ENCODE data around the gene LIPG.

Gene LIPG

DNA sequence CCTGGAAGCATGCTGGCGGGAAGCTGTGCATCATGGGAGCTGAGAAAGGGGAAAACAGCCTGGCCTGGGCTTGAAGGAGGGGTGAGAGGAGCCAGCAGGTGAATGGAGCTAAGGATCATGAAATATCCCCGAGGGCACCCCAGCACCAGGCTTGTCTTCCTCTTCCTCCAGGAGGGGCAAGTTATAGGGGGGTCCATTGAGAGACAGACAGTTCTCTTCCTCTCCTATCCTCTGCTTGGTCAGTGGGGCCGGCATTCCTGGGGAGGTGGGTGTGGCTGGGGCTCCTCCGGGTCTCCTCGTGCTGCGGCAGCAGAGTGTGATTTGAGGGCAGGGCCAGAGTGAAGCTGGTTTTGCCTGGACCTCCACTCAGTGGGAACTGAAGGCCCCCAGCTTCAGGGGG is 78.9 kb downstream of the LIPG start:
- no peak overlapping the region for H3K4ac ChIP-seq (ENCODE audit: low read length)
- peaks cover 3 to 12% of the 10 kb centered on the region in 2 donors for H3K9me3 ChIP-seq (replicated peaks in 1 of 2; ENCODE audit: control insufficient read depth in 2 of 2, insufficient read depth in 1 of 2, low read depth in 1 of 2, low read length in 2 of 2)
- H3K27ac ChIP-seq (replicated peaks; ENCODE audit: low read length) = no peak overlapping the region
- H4K8ac ChIP-seq (ENCODE audit: low read depth, low read length) = no peak overlapping the region
- no peak for DNase-seq (ENCODE audit: low spot score)
- peak overlapping the region; percentile 92 for H2BK15ac ChIP-seq (ENCODE audit: low read length)
- no peaks in the 10 kb centered on the region for H3K79me1 ChIP-seq (ENCODE audit: low read depth, low read length)
- peak overlapping the region; percentile 70 for H2AFZ ChIP-seq (ENCODE audit: low read length)
- peak overlapping the region; percentile 83 for H3K18ac ChIP-seq (ENCODE audit: low read length)
- no peak overlapping the region for H2BK5ac ChIP-seq (ENCODE audit: low read length)
- H3K9ac ChIP-seq (ENCODE audit: low read depth, low read length, poor library complexity) = no peak overlapping the region
- H3K4me2 ChIP-seq (ENCODE audit: insufficient read depth, low read length, poor library complexity, severe bottlenecking) = no peak overlapping the region
- H3K4me1 ChIP-seq (ENCODE audit: control insufficient read depth in 2 of 2, insufficient read depth in 1 of 2, low read depth in 1 of 2, low read length in 2 of 2) = peaks cover 7 to 10% of the 10 kb centered on the region in 2 donors
- no peaks in the 10 kb centered on the region for H3K27me3 ChIP-seq (ENCODE audit: control insufficient read depth in 3 of 3, insufficient read depth in 3 of 3, low read depth in 1 of 3, low read length in 3 of 3)
- H3K4me3 ChIP-seq (ENCODE audit: low read length in 2 of 2) = no peak overlapping the region
- peak overlapping the region; percentile 19 for H2AK5ac ChIP-seq (ENCODE audit: low read depth, low read length)
- no peak overlapping the region for H2BK120ac ChIP-seq (ENCODE audit: low read depth, low read length)
- H3K23ac ChIP-seq (ENCODE audit: low read depth, low read length, poor library complexity) = peak overlapping the region; percentile 34
- no peaks in the 10 kb centered on the region for H3K36me3 ChIP-seq (replicated peaks in 1 of 2; ENCODE audit: control insufficient read depth in 2 of 2, insufficient read depth in 2 of 2, low read length in 2 of 2)
- peak overlapping the region; percentile 63 for H2BK12ac ChIP-seq (ENCODE audit: low read length)
- no CpG with 5 or more reads among the region's 6 CpGs for WGBS, 2 donors (ENCODE audit: extremely low coverage in 2 of 2, insufficient read length in 2 of 2, insufficient replicate concordance in 1 of 2)
- no peak overlapping the region for H3K14ac ChIP-seq (ENCODE audit: low read length)
- no peak overlapping the region for H4K91ac ChIP-seq (ENCODE audit: low read depth, low read length, poor library complexity)

DNA sequence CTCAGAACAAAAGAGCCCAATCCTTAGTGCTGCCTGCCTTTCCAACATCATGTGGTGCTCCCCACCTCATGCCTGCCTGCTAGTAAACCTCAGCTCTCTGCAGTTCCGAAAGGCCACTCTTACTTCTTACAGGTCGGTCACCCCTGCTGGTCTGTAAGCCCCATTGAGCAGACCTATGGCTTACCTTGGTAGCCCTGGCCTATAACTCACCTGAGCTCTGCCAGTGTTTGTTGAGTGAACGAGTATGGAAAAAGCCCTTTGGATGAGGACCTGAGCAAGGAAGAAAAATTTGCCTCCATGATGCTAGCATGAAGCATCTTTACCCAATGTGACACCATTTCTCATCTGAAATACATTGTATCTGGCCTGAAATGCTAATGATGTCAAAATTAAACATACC is 83.3 kb downstream of the LIPG start:
- no peaks in the 10 kb centered on the region for H3K9me3 ChIP-seq (replicated peaks in 1 of 2; ENCODE audit: control insufficient read depth in 2 of 2, insufficient read depth in 1 of 2, low read depth in 1 of 2, low read length in 2 of 2)
- no peak overlapping the region for H3K4me2 ChIP-seq (ENCODE audit: insufficient read depth, low read length, poor library complexity, severe bottlenecking)
- no peak overlapping the region for H3K27ac ChIP-seq (replicated peaks; ENCODE audit: low read length)
- H2BK15ac ChIP-seq (ENCODE audit: low read length) = no peak overlapping the region
- no peaks in the 10 kb centered on the region for H3K27me3 ChIP-seq (ENCODE audit: control insufficient read depth in 3 of 3, insufficient read depth in 3 of 3, low read depth in 1 of 3, low read length in 3 of 3)
- H3K18ac ChIP-seq (ENCODE audit: low read length) = peak overlapping the region; percentile 44
- H4K8ac ChIP-seq (ENCODE audit: low read depth, low read length) = no peak overlapping the region
- H3K23ac ChIP-seq (ENCODE audit: low read depth, low read length, poor library complexity) = no peak overlapping the region
- H3K36me3 ChIP-seq (replicated peaks in 1 of 2; ENCODE audit: control insufficient read depth in 2 of 2, insufficient read depth in 2 of 2, low read length in 2 of 2) = no peaks in the 10 kb centered on the region
- no peak overlapping the region for H2AFZ ChIP-seq (ENCODE audit: low read length)
- H3K79me1 ChIP-seq (ENCODE audit: low read depth, low read length) = no peaks in the 10 kb centered on the region
- no peak overlapping the region for H2BK12ac ChIP-seq (ENCODE audit: low read length)
- H3K4me1 ChIP-seq (ENCODE audit: control insufficient read depth in 2 of 2, insufficient read depth in 1 of 2, low read depth in 1 of 2, low read length in 2 of 2) = peaks cover 9 to 10% of the 10 kb centered on the region in 2 donors
- H3K4ac ChIP-seq (ENCODE audit: low read length) = no peak overlapping the region
- no peak overlapping the region for H2BK5ac ChIP-seq (ENCODE audit: low read length)
- WGBS, 2 donors (ENCODE audit: extremely low coverage in 2 of 2, insufficient read length in 2 of 2, insufficient replicate concordance in 1 of 2) = no CpG with 5 or more reads among the region's 3 CpGs
- no peak overlapping the region for H2BK120ac ChIP-seq (ENCODE audit: low read depth, low read length)
- no peak overlapping the region for H4K91ac ChIP-seq (ENCODE audit: low read depth, low read length, poor library complexity)
- H2AK5ac ChIP-seq (ENCODE audit: low read depth, low read length) = no peak overlapping the region
- no peak overlapping the region for H3K14ac ChIP-seq (ENCODE audit: low read length)
- H3K4me3 ChIP-seq (ENCODE audit: low read length in 2 of 2) = no peak overlapping the region
- no peak for DNase-seq (ENCODE audit: low spot score)
- no peak overlapping the region for H3K9ac ChIP-seq (ENCODE audit: low read depth, low read length, poor library complexity)

GRCh38 chr18:49645841-49646351 is 84.0 kb downstream of the LIPG start:
- H3K4me2 ChIP-seq (ENCODE audit: insufficient read depth, low read length, poor library complexity, severe bottlenecking) = no peak overlapping the region
- no peak overlapping the region for H4K8ac ChIP-seq (ENCODE audit: low read depth, low read length)
- peaks cover 4 to 5% of the 10 kb centered on the region in 2 donors for H3K4me1 ChIP-seq (ENCODE audit: control insufficient read depth in 2 of 2, insufficient read depth in 1 of 2, low read depth in 1 of 2, low read length in 2 of 2)
- no CpG with 5 or more reads among the region's 10 CpGs for WGBS, 2 donors (ENCODE audit: extremely low coverage in 2 of 2, insufficient read length in 2 of 2, insufficient replicate concordance in 1 of 2)
- no peak overlapping the region for H3K9ac ChIP-seq (ENCODE audit: low read depth, low read length, poor library complexity)
- no peak overlapping the region for H3K27ac ChIP-seq (replicated peaks; ENCODE audit: low read length)
- H3K4me3 ChIP-seq (ENCODE audit: low read length in 2 of 2) = no peak overlapping the region
- no peak overlapping the region for H2BK12ac ChIP-seq (ENCODE audit: low read length)
- H3K79me1 ChIP-seq (ENCODE audit: low read depth, low read length) = no peaks in the 10 kb centered on the region
- no peak for DNase-seq (ENCODE audit: low spot score)
- no peak overlapping the region for H2AK5ac ChIP-seq (ENCODE audit: low read depth, low read length)
- H3K14ac ChIP-seq (ENCODE audit: low read length) = no peak overlapping the region
- H2BK120ac ChIP-seq (ENCODE audit: low read depth, low read length) = no peak overlapping the region
- H2BK5ac ChIP-seq (ENCODE audit: low read length) = no peak overlapping the region
- H3K18ac ChIP-seq (ENCODE audit: low read length) = no peak overlapping the region
- no peak overlapping the region for H4K91ac ChIP-seq (ENCODE audit: low read depth, low read length, poor library complexity)
- no peaks in the 10 kb centered on the region for H3K36me3 ChIP-seq (replicated peaks in 1 of 2; ENCODE audit: control insufficient read depth in 2 of 2, insufficient read depth in 2 of 2, low read length in 2 of 2)
- no peak overlapping the region for H3K4ac ChIP-seq (ENCODE audit: low read length)
- no peak overlapping the region for H2BK15ac ChIP-seq (ENCODE audit: low read length)
- H3K23ac ChIP-seq (ENCODE audit: low read depth, low read length, poor library complexity) = no peak overlapping the region
- no peaks in the 10 kb centered on the region for H3K27me3 ChIP-seq (ENCODE audit: control insufficient read depth in 3 of 3, insufficient read depth in 3 of 3, low read depth in 1 of 3, low read length in 3 of 3)
- peak overlapping the region; percentile 53 for H2AFZ ChIP-seq (ENCODE audit: low read length)
- H3K9me3 ChIP-seq (replicated peaks in 1 of 2; ENCODE audit: control insufficient read depth in 2 of 2, insufficient read depth in 1 of 2, low read depth in 1 of 2, low read length in 2 of 2) = no peaks in the 10 kb centered on the region

DNA sequence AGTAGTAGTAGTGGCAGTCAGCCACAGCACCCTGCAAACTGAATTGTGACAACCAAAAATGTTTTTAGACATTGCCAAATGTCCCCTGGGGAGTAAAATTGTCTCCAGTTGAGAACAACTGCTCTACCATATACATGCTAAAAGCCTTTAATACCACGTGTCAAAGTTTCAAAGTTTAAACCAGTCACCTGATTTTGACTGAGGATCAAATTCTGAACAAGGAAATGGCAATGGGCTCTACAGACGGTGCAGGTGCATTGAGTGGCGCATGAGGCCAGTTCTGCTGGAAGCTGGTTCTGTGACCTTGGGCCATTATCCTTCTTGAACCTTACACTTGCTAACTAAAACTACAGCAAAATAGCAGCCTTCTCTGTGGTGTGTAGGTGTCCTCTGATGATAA is 85.0 kb downstream of the LIPG start:
- Histone ChIP-seq H2BK12ac (ENCODE audit: low read length) (no peak overlapping the region), H3K14ac (ENCODE audit: low read length) (no peak overlapping the region), H2AK5ac (ENCODE audit: low read depth, low read length) (no peak overlapping the region), H3K18ac (ENCODE audit: low read length) (no peak overlapping the region), H4K91ac (ENCODE audit: low read depth, low read length, poor library complexity) (no peak overlapping the region), H2AFZ (ENCODE audit: low read length) (no peak overlapping the region), H3K4ac (ENCODE audit: low read length) (no peak overlapping the region), H2BK5ac (ENCODE audit: low read length) (no peak overlapping the region), H2BK15ac (ENCODE audit: low read length) (no peak overlapping the region), H2BK120ac (ENCODE audit: low read depth, low read length) (no peak overlapping the region), H3K9me3 (replicated peaks in 1 of 2; ENCODE audit: control insufficient read depth in 2 of 2, insufficient read depth in 1 of 2, low read depth in 1 of 2, low read length in 2 of 2) (no peaks in the 10 kb centered on the region), H4K8ac (ENCODE audit: low read depth, low read length) (no peak overlapping the region), H3K23ac (ENCODE audit: low read depth, low read length, poor library complexity) (no peak overlapping the region), H3K4me3 (ENCODE audit: low read length in 2 of 2) (no peak overlapping the region), H3K27ac (replicated peaks; ENCODE audit: low read length) (no peak overlapping the region), H3K36me3 (replicated peaks in 1 of 2; ENCODE audit: control insufficient read depth in 2 of 2, insufficient read depth in 2 of 2, low read length in 2 of 2) (no peaks in the 10 kb centered on the region), H3K79me1 (ENCODE audit: low read depth, low read length) (no peaks in the 10 kb centered on the region), H3K4me1 (ENCODE audit: control insufficient read depth in 2 of 2, insufficient read depth in 1 of 2, low read depth in 1 of 2, low read length in 2 of 2) (peaks cover 3 to 5% of the 10 kb centered on the region in 2 donors), H3K9ac (ENCODE audit: low read depth, low read length, poor library complexity) (no peak overlapping the region), H3K4me2 (ENCODE audit: insufficient read depth, low read length, poor library complexity, severe bottlenecking) (no peak overlapping the region), H3K27me3 (ENCODE audit: control insufficient read depth in 3 of 3, insufficient read depth in 3 of 3, low read depth in 1 of 3, low read length in 3 of 3) (no peaks in the 10 kb centered on the region)
- DNase-seq (ENCODE audit: low spot score) = no peak
- no CpG with 5 or more reads among the region's 3 CpGs for WGBS, 2 donors (ENCODE audit: extremely low coverage in 2 of 2, insufficient read length in 2 of 2, insufficient replicate concordance in 1 of 2)

Measured in neuronal stem cell (in vitro differentiated cells).